Thoracic aorta (tissue), 2 donors: Measurements from ENCODE around the gene PTPN5. TPM values are rescaled to one million over a fixed set of nuclear protein-coding genes. Genes with fewer than 3 reads are reported as not detected.
"Not testable (repeated sequence)": the region's sequence is repeated elsewhere in the genome, so short reads cannot be mapped to it uniquely, and the experiment has no call there.

Experiments used
- ATAC-seq: fragments of 150-250 bp; one replicate; pipeline ENCODE4 v1.8.0; 2017; ENCODE audit warnings: low read depth; ENCODE audit not compliant: insufficient number of reproducible peaks, low FRiP score
- DNase-seq: peaks from one replicate; pipeline ENCODE4 v3.0.0-alpha.2; 2020; ENCODE audit warnings: low spot score
- H3K27ac ChIP-seq, 2 donors: fragments of 200-600 bp; sonication (generic); 1 replicate in 1 of 2; 2 replicates in 1 of 2; pipeline ENCODE4 v1.5.1; 2016; ENCODE audit warnings: mild to moderate bottlenecking in 2 of 2, moderate library complexity in 2 of 2
- H3K27me3 ChIP-seq: fragments of 200-600 bp; sonication (generic); replicated peaks from 2 replicates; pipeline ENCODE4 v1.6.0; 2016; ENCODE audit warnings: mild to moderate bottlenecking; ENCODE audit not compliant: insufficient read depth
- H3K36me3 ChIP-seq: fragments of 200-600 bp; sonication (generic); one replicate; pipeline ENCODE4 v1.5.1; 2016
- H3K4me1 ChIP-seq, 2 donors: fragments of 200-600 bp; sonication (generic); 1 replicate in 1 of 2; 2 replicates in 1 of 2; pipeline versions ENCODE4 v1.5.1 to v1.6.0; 2016; ENCODE audit warnings: low read depth in 2 of 2, mild to moderate bottlenecking in 1 of 2; ENCODE audit not compliant: control insufficient read depth in 1 of 2
- H3K4me3 ChIP-seq: fragments of 200-600 bp; sonication (generic); 2 replicates; pipeline ENCODE4 v1.5.1; 2016; ENCODE audit warnings: mild to moderate bottlenecking
- H3K9me3 ChIP-seq: fragments of 200-600 bp; sonication (generic); 2 replicates; pipeline ENCODE4 v1.5.1; 2016
- total RNA-seq, 2 donors: library from RNA; depleted of rRNA; stranded (reverse); fragments of >200 nt; gene quantifications; one replicate each; pipeline versions ENCODE4 v1.1.0 to v1.2.3, GENCODE V29; 2016
- TF ChIP-seq, protein P1 (sequence below): fragments of 200-600 bp; sonication (generic); IDR thresholded peaks from one replicate; pipeline ENCODE4 v1.5.1; 2019; ENCODE audit warnings: antibody characterized with exemption

The PTPN5 gene
- total RNA-seq, 2 donors from 2014 or later, result 2.2 to 6.1 TPM

DNA sequence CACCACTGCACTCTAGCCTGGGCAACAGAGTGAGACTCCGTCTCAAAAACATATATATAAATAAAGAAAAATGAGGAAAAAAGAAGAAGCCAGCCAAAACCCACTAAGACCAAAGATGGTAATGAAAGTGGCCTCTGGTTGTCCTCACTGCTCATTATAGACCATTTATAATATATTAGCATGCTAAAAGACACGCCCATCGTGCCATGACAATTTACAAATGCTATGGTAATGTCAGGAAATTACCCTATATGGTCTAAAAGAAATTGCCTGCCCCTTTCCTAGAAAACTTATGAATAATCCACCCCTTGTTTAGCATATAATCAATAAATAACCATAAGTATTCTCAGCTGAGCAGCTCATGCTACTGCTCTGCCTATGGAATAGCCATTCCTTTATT, 109.1 kb downstream of the PTPN5 start:
- H3K4me3 ChIP-seq, result no peak overlapping the region
- ATAC-seq (no peak), DNase-seq (no peak)
- H3K4me1 ChIP-seq, result no peaks in the 10 kb centered on the region
- no peak overlapping the region for H3K27ac ChIP-seq
- TF ChIP-seq, protein P1, sequence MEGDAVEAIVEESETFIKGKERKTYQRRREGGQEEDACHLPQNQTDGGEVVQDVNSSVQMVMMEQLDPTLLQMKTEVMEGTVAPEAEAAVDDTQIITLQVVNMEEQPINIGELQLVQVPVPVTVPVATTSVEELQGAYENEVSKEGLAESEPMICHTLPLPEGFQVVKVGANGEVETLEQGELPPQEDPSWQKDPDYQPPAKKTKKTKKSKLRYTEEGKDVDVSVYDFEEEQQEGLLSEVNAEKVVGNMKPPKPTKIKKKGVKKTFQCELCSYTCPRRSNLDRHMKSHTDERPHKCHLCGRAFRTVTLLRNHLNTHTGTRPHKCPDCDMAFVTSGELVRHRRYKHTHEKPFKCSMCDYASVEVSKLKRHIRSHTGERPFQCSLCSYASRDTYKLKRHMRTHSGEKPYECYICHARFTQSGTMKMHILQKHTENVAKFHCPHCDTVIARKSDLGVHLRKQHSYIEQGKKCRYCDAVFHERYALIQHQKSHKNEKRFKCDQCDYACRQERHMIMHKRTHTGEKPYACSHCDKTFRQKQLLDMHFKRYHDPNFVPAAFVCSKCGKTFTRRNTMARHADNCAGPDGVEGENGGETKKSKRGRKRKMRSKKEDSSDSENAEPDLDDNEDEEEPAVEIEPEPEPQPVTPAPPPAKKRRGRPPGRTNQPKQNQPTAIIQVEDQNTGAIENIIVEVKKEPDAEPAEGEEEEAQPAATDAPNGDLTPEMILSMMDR, result no peak
- H3K36me3 ChIP-seq, result no peaks in the 10 kb centered on the region
- no peaks in the 10 kb centered on the region for H3K9me3 ChIP-seq
- no peaks in the 10 kb centered on the region for H3K27me3 ChIP-seq

DNA sequence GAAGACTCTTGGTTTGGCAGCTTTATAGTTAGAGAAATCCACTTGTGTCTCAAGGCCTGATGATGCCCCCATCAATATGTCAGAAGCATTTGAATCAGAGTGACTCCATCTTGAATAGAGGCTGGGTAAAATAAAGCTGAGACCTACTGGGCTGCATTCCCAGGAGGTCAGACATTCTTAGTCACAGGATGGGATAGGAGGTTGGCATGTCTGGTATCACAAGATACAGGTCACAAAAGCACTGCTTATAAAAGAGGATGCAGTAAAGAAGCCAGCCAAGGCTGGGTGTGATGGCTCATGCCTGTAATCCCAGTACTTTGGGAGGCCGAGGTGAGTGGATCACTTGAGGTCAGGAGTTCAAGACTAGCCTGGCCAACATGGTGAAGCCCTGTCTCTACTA, 109.6 kb downstream of the PTPN5 start:
- not testable (repeated sequence) for H3K27me3 ChIP-seq, H3K36me3 ChIP-seq, H3K4me1 ChIP-seq, H3K9me3 ChIP-seq, H3K27ac ChIP-seq, ATAC-seq, DNase-seq, H3K4me3 ChIP-seq

Other genes with a start within 250 kb of the PTPN5 start
- gene UEVLD, start 203.1 kb downstream of the PTPN5 start, total RNA-seq, result 10 to 100 TPM; 22.2 to 23.7 TPM
- gene MISFA, start 192.0 kb downstream of the PTPN5 start, total RNA-seq, result 10 to 100 TPM in 1 of 2 donors, not detected in 1; 17.3 TPM
- 10 to 100 TPM in 1 of 2 donors, 1 to 10 TPM in 1; 9.6 to 25.3 TPM for gene SPTY2D1, start 157.5 kb downstream of the PTPN5 start, total RNA-seq
- 1 to 10 TPM; 5.3 to 8.3 TPM for gene TMEM86A, start 93.0 kb downstream of the PTPN5 start, total RNA-seq
- gene IGSF22, start 65.6 kb downstream of the PTPN5 start, total RNA-seq, result under 1 TPM in 1 of 2 donors, not detected in 1; 0.21 TPM
- not detected for gene MRGPRX1, start 147.6 kb upstream of the PTPN5 start, total RNA-seq